ENCODE data around the gene SLC25A48.

The SLC25A48 gene

DNA sequence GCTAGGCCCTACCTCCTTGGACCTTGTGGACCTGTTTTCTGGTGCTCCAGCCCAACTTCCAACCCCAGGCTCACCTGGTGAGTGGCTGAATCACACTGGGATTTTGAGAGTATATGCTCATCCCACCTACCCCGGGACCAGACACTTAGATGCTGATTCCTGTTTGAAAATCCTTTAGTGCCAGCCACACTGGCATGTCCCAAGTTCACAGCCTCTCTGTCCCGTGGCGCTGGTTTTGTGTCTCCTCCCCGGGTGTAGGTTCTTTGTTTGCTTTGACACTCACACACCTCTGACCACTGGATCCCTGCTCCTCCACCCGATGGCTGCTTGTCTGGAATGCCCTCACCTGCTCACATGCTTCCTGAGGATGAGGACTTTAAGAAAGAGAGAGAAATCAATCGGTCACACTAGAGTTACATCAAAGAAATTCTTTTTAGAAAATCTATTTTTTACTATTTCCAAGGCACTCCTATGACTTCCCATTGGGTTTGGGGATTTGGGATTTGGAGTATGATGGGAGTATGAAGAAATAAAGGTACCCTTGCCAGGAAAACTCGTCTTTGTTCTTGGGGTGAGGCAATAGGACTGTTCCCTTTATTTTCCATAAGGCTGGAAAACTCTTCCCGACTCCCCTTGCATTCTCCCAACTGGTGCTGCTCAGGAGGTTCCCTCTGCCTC, 7.3 kb upstream of the SLC25A48 start:
- Histone ChIP-seq H3K79me2 (ENCODE audit: insufficient read depth, low read length) (no peaks in the 10 kb centered on the region), H3K4me1 (ENCODE audit: insufficient read depth, low read length, severe bottlenecking) (no peaks in the 10 kb centered on the region), H3K27me3 (ENCODE audit: insufficient read depth, low read length) (no peaks in the 10 kb centered on the region), H3K4me3 (ENCODE audit: low read depth, low read length, poor library complexity, severe bottlenecking) (no peak overlapping the region), H3K27ac (ENCODE audit: low read depth, low read length, poor library complexity, severe bottlenecking) (no peak overlapping the region), H3K9me2 (ENCODE audit: low read depth, low read length) (no peaks in the 10 kb centered on the region), H3K9me3 (ENCODE audit: low read length) (no peaks in the 10 kb centered on the region), H3F3A (ENCODE audit: insufficient read depth, low read length) (no peaks in the 10 kb centered on the region), H2AFZ (ENCODE audit: low read length) (no peak overlapping the region), H4K20me1 (ENCODE audit: insufficient read depth, low read length) (no peaks in the 10 kb centered on the region), H3K36me3 (ENCODE audit: insufficient read depth, low read length) (no peaks in the 10 kb centered on the region), H3K9ac (ENCODE audit: low read length) (no peak overlapping the region), H3K4me2 (ENCODE audit: low read length) (no peak overlapping the region)
- TF ChIP-seq EZH2 (IDR thresholded peaks at IDR 0.05; ENCODE audit: borderline replicate concordance, low read length): no peak
- TF ChIP-seq, protein P1, sequence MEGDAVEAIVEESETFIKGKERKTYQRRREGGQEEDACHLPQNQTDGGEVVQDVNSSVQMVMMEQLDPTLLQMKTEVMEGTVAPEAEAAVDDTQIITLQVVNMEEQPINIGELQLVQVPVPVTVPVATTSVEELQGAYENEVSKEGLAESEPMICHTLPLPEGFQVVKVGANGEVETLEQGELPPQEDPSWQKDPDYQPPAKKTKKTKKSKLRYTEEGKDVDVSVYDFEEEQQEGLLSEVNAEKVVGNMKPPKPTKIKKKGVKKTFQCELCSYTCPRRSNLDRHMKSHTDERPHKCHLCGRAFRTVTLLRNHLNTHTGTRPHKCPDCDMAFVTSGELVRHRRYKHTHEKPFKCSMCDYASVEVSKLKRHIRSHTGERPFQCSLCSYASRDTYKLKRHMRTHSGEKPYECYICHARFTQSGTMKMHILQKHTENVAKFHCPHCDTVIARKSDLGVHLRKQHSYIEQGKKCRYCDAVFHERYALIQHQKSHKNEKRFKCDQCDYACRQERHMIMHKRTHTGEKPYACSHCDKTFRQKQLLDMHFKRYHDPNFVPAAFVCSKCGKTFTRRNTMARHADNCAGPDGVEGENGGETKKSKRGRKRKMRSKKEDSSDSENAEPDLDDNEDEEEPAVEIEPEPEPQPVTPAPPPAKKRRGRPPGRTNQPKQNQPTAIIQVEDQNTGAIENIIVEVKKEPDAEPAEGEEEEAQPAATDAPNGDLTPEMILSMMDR (IDR thresholded peaks at IDR 0.05; ENCODE audit: low read length): no peak

GRCh38 chr5:135827965-135828781, 6.3 kb upstream of the SLC25A48 start:
- Histone ChIP-seq H4K20me1 (ENCODE audit: insufficient read depth, low read length) (no peaks in the 10 kb centered on the region), H3K9me3 (ENCODE audit: low read length) (no peaks in the 10 kb centered on the region), H3K27me3 (ENCODE audit: insufficient read depth, low read length) (no peaks in the 10 kb centered on the region), H3K27ac (ENCODE audit: low read depth, low read length, poor library complexity, severe bottlenecking) (no peak overlapping the region), H3K9me2 (ENCODE audit: low read depth, low read length) (no peaks in the 10 kb centered on the region), H3K4me3 (ENCODE audit: low read depth, low read length, poor library complexity, severe bottlenecking) (no peak overlapping the region), H3K9ac (ENCODE audit: low read length) (no peak overlapping the region), H3K36me3 (ENCODE audit: insufficient read depth, low read length) (no peaks in the 10 kb centered on the region), H2AFZ (ENCODE audit: low read length) (no peak overlapping the region), H3F3A (ENCODE audit: insufficient read depth, low read length) (no peaks in the 10 kb centered on the region), H3K79me2 (ENCODE audit: insufficient read depth, low read length) (no peaks in the 10 kb centered on the region), H3K4me2 (ENCODE audit: low read length) (no peak overlapping the region), H3K4me1 (ENCODE audit: insufficient read depth, low read length, severe bottlenecking) (no peaks in the 10 kb centered on the region)
- no peak for TF ChIP-seq EZH2 (IDR thresholded peaks at IDR 0.05; ENCODE audit: borderline replicate concordance, low read length)
- TF ChIP-seq, protein P1 (IDR thresholded peaks at IDR 0.05; ENCODE audit: low read length): no peak

DNA sequence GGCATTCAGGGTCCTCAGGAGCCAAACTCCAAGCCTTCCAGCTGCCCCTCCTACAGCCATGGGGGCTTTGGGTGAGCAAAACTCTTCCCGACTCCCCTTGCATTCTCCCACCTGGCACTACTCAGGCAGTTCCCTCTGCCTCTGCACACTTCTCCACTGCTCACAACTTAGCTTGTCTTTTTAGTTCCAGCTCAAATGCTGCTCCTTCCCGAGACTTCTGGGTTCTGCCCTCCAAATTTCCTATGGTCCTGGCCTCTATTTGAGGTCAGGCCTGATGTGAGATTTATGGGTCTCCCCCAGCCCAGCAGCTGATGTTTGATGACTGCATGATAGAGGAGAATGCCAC, 5.7 kb upstream of the SLC25A48 start:
- H3K4me1 ChIP-seq (ENCODE audit: insufficient read depth, low read length, severe bottlenecking): no peaks in the 10 kb centered on the region
- H3K27me3 ChIP-seq (ENCODE audit: insufficient read depth, low read length): no peaks in the 10 kb centered on the region
- H3K79me2 ChIP-seq (ENCODE audit: insufficient read depth, low read length): no peaks in the 10 kb centered on the region
- H3K4me2 ChIP-seq (ENCODE audit: low read length): no peak overlapping the region
- no peak overlapping the region for H3K4me3 ChIP-seq (ENCODE audit: low read depth, low read length, poor library complexity, severe bottlenecking)
- TF ChIP-seq, protein P1 (IDR thresholded peaks at IDR 0.05; ENCODE audit: low read length): no peak
- no peak for TF ChIP-seq EZH2 (IDR thresholded peaks at IDR 0.05; ENCODE audit: borderline replicate concordance, low read length)
- H3K9me2 ChIP-seq (ENCODE audit: low read depth, low read length): no peaks in the 10 kb centered on the region
- H3K27ac ChIP-seq (ENCODE audit: low read depth, low read length, poor library complexity, severe bottlenecking): no peak overlapping the region
- H2AFZ ChIP-seq (ENCODE audit: low read length): no peak overlapping the region
- H3K36me3 ChIP-seq (ENCODE audit: insufficient read depth, low read length): no peaks in the 10 kb centered on the region
- no peak overlapping the region for H3K9ac ChIP-seq (ENCODE audit: low read length)
- H4K20me1 ChIP-seq (ENCODE audit: insufficient read depth, low read length): no peaks in the 10 kb centered on the region
- no peaks in the 10 kb centered on the region for H3F3A ChIP-seq (ENCODE audit: insufficient read depth, low read length)
- H3K9me3 ChIP-seq (ENCODE audit: low read length): no peaks in the 10 kb centered on the region
